Smooth muscle cell (in vitro differentiated cells): Measurements from ENCODE around the gene ETV7. TPM values are rescaled to one million over a fixed set of nuclear protein-coding genes. Genes with fewer than 3 reads are reported as not detected.

Experiments used
- DNase-seq: peaks from one replicate; lab custom pipeline; 2025; ENCODE audit not compliant: unreplicated experiment; lab: John Stamatoyannopoulos, UW
- H2AFZ ChIP-seq: fragments of 200-600 bp; sonication (generic); 2 replicates; pipeline ENCODE4 v1.6.0; 2016; ENCODE audit warnings: antibody characterized with exemption, low read depth, mild to moderate bottlenecking
- H3F3A ChIP-seq: fragments of 200-600 bp; sonication (generic); 2 replicates; pipeline ENCODE4 v1.6.0; 2017; ENCODE audit warnings: antibody characterized with exemption, low read depth
- H3K27ac ChIP-seq: fragments of 200-600 bp; sonication (generic); 2 replicates; pipeline ENCODE4 v1.5.1; 2016; ENCODE audit warnings: low read depth, mild to moderate bottlenecking
- H3K27me3 ChIP-seq: fragments of 200-600 bp; sonication (generic); 2 replicates; pipeline ENCODE4 v1.6.1; 2016; ENCODE audit warnings: low read depth, mild to moderate bottlenecking
- H3K36me3 ChIP-seq: fragments of 200-600 bp; sonication (generic); 2 replicates; pipeline ENCODE4 v1.5.1; 2016; ENCODE audit warnings: low read depth
- H3K4me1 ChIP-seq: fragments of 200-600 bp; sonication (generic); 2 replicates; pipeline ENCODE4 v1.5.1; 2016; ENCODE audit warnings: low read depth
- H3K4me2 ChIP-seq: fragments of 200-600 bp; sonication (generic); 2 replicates; pipeline ENCODE4 v1.6.0; 2016; ENCODE audit warnings: mild to moderate bottlenecking
- H3K4me3 ChIP-seq: fragments of 200-600 bp; sonication (generic); 2 replicates; pipeline ENCODE4 v1.5.1; 2016; ENCODE audit warnings: mild to moderate bottlenecking
- H3K79me2 ChIP-seq: fragments of 200-600 bp; sonication (generic); 2 replicates; pipeline ENCODE4 v1.6.0; 2016; ENCODE audit warnings: low read depth, mild to moderate bottlenecking
- H3K9ac ChIP-seq: fragments of 200-600 bp; sonication (generic); 2 replicates; pipeline ENCODE4 v1.6.0; 2016; ENCODE audit warnings: low read depth
- H3K9me3 ChIP-seq: fragments of 200-600 bp; sonication (generic); replicated peaks from 2 replicates; pipeline ENCODE4 v1.5.1; 2016; ENCODE audit warnings: low read depth
- H4K20me1 ChIP-seq: fragments of 200-600 bp; sonication (generic); 2 replicates; pipeline ENCODE4 v1.6.0; 2016; ENCODE audit warnings: low read depth
- whole genome bisulfite sequencing: methylation state at CpG from one replicate; pipeline ENCODE4 v1.1.7; 2016; ENCODE audit warnings: low lambda C conversion rate; 5-methylcytosine and 5-hydroxymethylcytosine counted together
- polyA plus RNA-seq: library from polyadenylated mRNA; unstranded; fragments of >200 nt; fragmentation: Nextera tagmentation; extraction: Ambion mirVana; gene quantifications from 2 replicates; pipeline ENCODE4 v1.2.1, GENCODE V29; 2016
- total RNA-seq: library from RNA; depleted of rRNA; stranded (reverse); fragments of >200 nt; gene quantifications from 2 replicates; pipeline ENCODE4 v1.2.3, GENCODE V29; 2014
- TF ChIP-seq, protein P1 (sequence below): fragments of 200-600 bp; sonication (generic); IDR thresholded peaks from 2 replicates; pipeline ENCODE4 v1.5.1; 2017; ENCODE audit warnings: borderline replicate concordance, mild to moderate bottlenecking, antibody characterized with exemption; ENCODE audit not compliant: insufficient read depth, poor library complexity, severe bottlenecking

The ETV7 gene
- total and polyA plus RNA-seq, 2 experiments from 2014 or later: 0.83 TPM; not detected in 1

- Histone ChIP-seq H4K20me1 (no peaks in the 10 kb centered on the region), H3K9ac (no peak overlapping the region), H3K36me3 (no peaks in the 10 kb centered on the region), H3K27me3 (no peaks in the 10 kb centered on the region), H3K4me3 (no peak overlapping the region), H3F3A (no peaks in the 10 kb centered on the region), H2AFZ (no peak overlapping the region), H3K9me3 (no peaks in the 10 kb centered on the region), H3K27ac (no peak overlapping the region), H3K4me1 (no peaks in the 10 kb centered on the region), H3K4me2 (no peak overlapping the region), H3K79me2 (no peaks in the 10 kb centered on the region)
- WGBS: 91% methylated on average over 2 of the region's 2 CpGs
- TF ChIP-seq, protein P1, sequence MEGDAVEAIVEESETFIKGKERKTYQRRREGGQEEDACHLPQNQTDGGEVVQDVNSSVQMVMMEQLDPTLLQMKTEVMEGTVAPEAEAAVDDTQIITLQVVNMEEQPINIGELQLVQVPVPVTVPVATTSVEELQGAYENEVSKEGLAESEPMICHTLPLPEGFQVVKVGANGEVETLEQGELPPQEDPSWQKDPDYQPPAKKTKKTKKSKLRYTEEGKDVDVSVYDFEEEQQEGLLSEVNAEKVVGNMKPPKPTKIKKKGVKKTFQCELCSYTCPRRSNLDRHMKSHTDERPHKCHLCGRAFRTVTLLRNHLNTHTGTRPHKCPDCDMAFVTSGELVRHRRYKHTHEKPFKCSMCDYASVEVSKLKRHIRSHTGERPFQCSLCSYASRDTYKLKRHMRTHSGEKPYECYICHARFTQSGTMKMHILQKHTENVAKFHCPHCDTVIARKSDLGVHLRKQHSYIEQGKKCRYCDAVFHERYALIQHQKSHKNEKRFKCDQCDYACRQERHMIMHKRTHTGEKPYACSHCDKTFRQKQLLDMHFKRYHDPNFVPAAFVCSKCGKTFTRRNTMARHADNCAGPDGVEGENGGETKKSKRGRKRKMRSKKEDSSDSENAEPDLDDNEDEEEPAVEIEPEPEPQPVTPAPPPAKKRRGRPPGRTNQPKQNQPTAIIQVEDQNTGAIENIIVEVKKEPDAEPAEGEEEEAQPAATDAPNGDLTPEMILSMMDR: no peak
- DNase-seq: no peak
Observed at GRCh38 chr6:36319821-36320220, 67.6 kb downstream of the ETV7 start.

DNA sequence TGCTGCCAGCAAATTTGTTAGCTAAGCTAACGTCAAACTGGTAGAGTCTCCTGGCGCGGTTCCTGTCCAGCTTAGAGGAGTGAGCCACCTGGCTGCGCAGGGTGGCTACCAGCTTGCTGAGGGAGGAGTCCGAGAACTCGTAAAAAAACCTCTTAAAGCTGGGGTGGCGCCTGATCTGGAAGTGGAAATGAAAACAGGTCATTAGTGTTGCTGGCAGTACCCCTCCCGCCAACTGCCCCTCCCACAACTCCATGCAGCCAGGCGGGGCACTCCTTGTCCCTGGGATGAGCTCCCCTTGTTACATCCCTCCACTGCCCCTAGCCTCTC lies 68.1 kb downstream of the ETV7 start:
- H2AFZ ChIP-seq: no peak overlapping the region
- 85% methylated on average over 9 of the region's 9 CpGs for WGBS
- no peak overlapping the region for H3K4me2 ChIP-seq
- no peak overlapping the region for H3K4me3 ChIP-seq
- no peak overlapping the region for H3K9ac ChIP-seq
- no peaks in the 10 kb centered on the region for H4K20me1 ChIP-seq
- H3K27me3 ChIP-seq: no peaks in the 10 kb centered on the region
- H3K4me1 ChIP-seq: peaks cover 1% of the 10 kb centered on the region
- H3K79me2 ChIP-seq: no peaks in the 10 kb centered on the region
- H3F3A ChIP-seq: no peaks in the 10 kb centered on the region
- no peaks in the 10 kb centered on the region for H3K36me3 ChIP-seq
- no peak for DNase-seq
- no peaks in the 10 kb centered on the region for H3K9me3 ChIP-seq
- TF ChIP-seq, protein P1: no peak
- H3K27ac ChIP-seq: no peak overlapping the region

DNA sequence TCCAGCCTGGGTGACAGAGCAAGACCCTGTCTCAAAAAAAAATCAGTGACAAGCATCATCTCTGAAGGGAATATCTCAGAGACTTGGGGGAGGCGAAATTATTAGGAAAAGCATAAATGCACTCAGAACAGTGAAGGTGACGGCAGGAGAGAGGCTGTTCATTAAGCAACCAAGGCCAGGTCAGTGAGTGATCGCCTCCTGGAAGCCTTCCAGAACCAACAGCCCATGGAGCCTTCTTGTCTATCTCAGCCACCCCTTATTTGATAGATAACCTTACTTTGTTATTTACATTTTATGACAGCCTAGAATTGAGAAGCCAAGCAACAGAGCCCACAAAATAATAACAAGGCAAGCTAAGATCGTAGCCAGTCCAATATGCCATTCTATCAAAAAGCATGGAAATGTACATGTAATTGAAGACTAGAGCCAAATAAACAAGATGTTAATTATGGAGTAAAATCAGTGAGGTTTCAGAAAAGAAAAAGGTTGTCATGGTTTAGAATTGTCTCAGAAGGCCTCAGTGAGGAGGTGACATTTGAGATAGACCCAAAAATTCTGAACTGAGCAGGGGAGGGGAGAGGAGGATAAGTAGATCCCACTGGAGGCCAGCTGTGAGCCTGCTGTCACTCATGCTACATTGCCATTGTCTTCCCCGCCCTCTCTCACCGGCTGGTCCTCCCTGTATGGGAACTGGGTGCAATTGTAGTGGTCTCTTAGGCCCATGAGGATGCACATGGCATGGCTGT lies 68.6 kb downstream of the ETV7 start:
- Histone ChIP-seq H3K4me3 (no peak overlapping the region), H4K20me1 (no peaks in the 10 kb centered on the region), H3K9me3 (no peaks in the 10 kb centered on the region), H3K4me1 (peaks cover 6% of the 10 kb centered on the region), H2AFZ (no peak overlapping the region), H3K27me3 (no peaks in the 10 kb centered on the region), H3K79me2 (no peaks in the 10 kb centered on the region), H3K9ac (no peak overlapping the region), H3K36me3 (no peaks in the 10 kb centered on the region), H3K27ac (no peak overlapping the region), H3F3A (no peaks in the 10 kb centered on the region), H3K4me2 (no peak overlapping the region)
- no peak for DNase-seq
- WGBS: 83% methylated on average over 6 of the region's 6 CpGs
- TF ChIP-seq, protein P1: no peak

DNA sequence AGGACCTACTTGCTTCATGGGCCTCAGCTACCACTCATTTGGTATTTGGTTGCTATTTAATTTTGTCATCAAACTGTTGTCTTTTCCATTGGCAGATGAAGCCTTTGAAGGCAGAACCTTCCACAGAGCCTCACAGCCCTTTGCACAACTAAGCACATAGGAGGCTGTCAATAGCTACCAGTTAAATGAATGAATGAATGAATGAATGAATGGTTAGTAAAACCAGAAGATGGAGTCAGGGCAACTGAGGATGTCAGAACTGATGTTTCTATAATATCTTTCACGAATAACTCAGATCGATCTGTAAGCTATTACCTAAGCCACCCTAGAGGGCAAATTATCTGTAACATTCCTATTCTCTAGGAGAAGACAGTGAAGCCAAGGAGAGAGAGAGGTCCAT lies 69.8 kb downstream of the ETV7 start:
- no peak for DNase-seq
- Histone ChIP-seq H2AFZ (no peak overlapping the region), H3K9me3 (no peaks in the 10 kb centered on the region), H3K27me3 (no peaks in the 10 kb centered on the region), H3K36me3 (no peaks in the 10 kb centered on the region), H3K9ac (no peak overlapping the region), H3K4me2 (no peak overlapping the region), H4K20me1 (no peaks in the 10 kb centered on the region), H3K4me1 (peaks cover 10% of the 10 kb centered on the region), H3K79me2 (no peaks in the 10 kb centered on the region), H3K4me3 (no peak overlapping the region), H3F3A (no peaks in the 10 kb centered on the region), H3K27ac (no peak overlapping the region)
- WGBS: 95% methylated on average over 2 of the region's 2 CpGs
- TF ChIP-seq, protein P1: no peak
